Measurements from ENCODE around the gene LONRF3.
"Not testable (repeated sequence)": the region's sequence is repeated elsewhere in the genome, so short reads cannot be mapped to it uniquely, and the experiment has no call there.

Gene LONRF3

DNA sequence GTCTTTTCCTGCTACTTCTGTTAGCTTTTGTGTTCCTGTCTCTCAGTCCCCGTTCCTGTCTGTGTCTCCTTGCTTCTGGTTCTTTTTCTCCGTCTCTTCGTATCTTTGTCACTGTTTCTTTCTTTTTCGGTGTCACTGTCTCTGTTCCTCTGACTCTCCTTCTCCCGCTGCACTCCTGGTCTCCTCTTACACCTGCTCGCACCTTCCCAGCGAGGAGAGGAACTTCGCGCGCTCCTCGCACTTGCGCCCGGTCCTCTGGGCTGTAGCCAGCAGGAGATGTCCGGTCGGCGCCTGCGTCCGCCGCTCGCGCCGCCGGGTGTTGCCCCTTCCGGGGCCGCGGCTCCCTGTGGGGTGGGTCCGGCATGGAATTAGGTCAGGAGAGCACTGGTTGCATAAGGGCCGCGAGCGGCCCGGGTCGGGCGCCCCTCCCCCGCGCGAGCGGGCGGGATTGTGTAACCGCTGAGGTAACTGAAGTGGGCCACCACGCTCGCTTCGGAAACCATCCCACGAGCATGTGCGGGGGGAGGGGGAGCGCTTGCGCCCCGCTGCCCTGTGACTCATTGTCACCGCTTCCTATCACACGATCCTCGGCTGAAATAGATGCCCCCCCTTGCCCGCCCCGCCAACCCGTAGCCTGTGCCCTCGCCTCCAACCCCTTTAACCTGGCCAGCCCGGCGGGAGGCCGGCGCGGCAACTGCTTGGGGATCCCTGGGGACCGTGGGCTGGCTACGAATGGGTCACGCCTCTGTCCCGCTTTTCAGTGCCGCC lies 1.6 kb downstream of the LONRF3 start:
- H3K4me3 Mint-ChIP-seq = peak overlapping the region; percentile 88
- peak overlapping the region; percentile 81 for H3K27ac Mint-ChIP-seq

GRCh38 chrX:118976599-118977340 lies 2.4 kb downstream of the LONRF3 start:
- peak overlapping the region; percentile 51 for H3K4me3 Mint-ChIP-seq
- ATAC-seq = peak; percentile 29
- no peaks in the 10 kb centered on the region for H3K36me3 Mint-ChIP-seq
- H3K27me3 Mint-ChIP-seq = peaks cover 15% of the 10 kb centered on the region
- H3K9me3 Mint-ChIP-seq = no peaks in the 10 kb centered on the region
- no peak overlapping the region for H3K27ac Mint-ChIP-seq
- H3K4me1 Mint-ChIP-seq = peaks cover 19% of the 10 kb centered on the region

More for the DNA sequence above, 1.6 kb downstream of the LONRF3 start:
- peaks cover 15% of the 10 kb centered on the region for H3K27me3 Mint-ChIP-seq
- H3K4me1 Mint-ChIP-seq = peaks cover 19% of the 10 kb centered on the region
- ATAC-seq = peak; percentile 64
- no peaks in the 10 kb centered on the region for H3K9me3 Mint-ChIP-seq
- no peaks in the 10 kb centered on the region for H3K36me3 Mint-ChIP-seq

GRCh38 chrX:118977424-118977823 lies 3.0 kb downstream of the LONRF3 start:
- peaks cover 15% of the 10 kb centered on the region for H3K27me3 Mint-ChIP-seq
- no peaks in the 10 kb centered on the region for H3K36me3 Mint-ChIP-seq
- peaks cover 19% of the 10 kb centered on the region for H3K4me1 Mint-ChIP-seq
- H3K27ac Mint-ChIP-seq = no peak overlapping the region
- H3K9me3 Mint-ChIP-seq = no peaks in the 10 kb centered on the region
- ATAC-seq = no peak
- no peak overlapping the region for H3K4me3 Mint-ChIP-seq

- H3K4me1 Mint-ChIP-seq = peaks cover 19% of the 10 kb centered on the region
- no peaks in the 10 kb centered on the region for H3K36me3 Mint-ChIP-seq
- peaks cover 4% of the 10 kb centered on the region for H3K27me3 Mint-ChIP-seq
Measured at GRCh38 chrX:118978451-118978850, 4.0 kb downstream of the LONRF3 start.

GRCh38 chrX:118980761-118981160 lies 6.3 kb downstream of the LONRF3 start:
- Mint-ChIP-seq H3K4me1 (peaks cover 3% of the 10 kb centered on the region), H3K36me3 (no peaks in the 10 kb centered on the region), H3K27me3 (no peaks in the 10 kb centered on the region), H3K4me3 (no peak overlapping the region), H3K9me3 (no peaks in the 10 kb centered on the region), H3K27ac (no peak overlapping the region)
- ATAC-seq = no peak

More at GRCh38 chrX:118978451-118978850, 4.0 kb downstream of the LONRF3 start:
- no peaks in the 10 kb centered on the region for H3K9me3 Mint-ChIP-seq
- no peak for ATAC-seq
- H3K4me3 Mint-ChIP-seq = no peak overlapping the region
- H3K27ac Mint-ChIP-seq = peak overlapping the region; percentile 63

DNA sequence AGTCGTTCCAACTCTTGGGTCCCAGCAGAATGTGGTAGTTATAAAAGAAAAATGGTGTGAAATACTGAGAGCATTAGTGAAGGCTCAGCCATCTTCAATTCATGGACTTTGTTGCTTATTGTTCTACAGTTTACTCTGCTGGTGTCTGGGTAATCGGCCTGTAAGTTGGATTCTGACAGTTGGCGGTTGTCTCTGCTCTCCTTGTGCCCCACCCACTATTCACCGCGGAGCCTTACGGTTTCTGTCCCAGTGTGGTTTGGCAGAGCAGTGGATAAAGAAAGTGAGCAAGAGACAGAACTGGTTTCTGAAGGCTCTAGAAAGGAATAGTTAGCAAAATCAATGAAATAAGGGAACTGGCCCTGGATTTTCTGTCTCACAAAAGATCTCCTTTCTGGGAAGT lies 9.1 kb downstream of the LONRF3 start:
- no peak overlapping the region for H3K4me3 Mint-ChIP-seq
- no peaks in the 10 kb centered on the region for H3K9me3 Mint-ChIP-seq
- H3K27me3 Mint-ChIP-seq = no peaks in the 10 kb centered on the region
- ATAC-seq = no peak
- H3K27ac Mint-ChIP-seq = no peak overlapping the region
- no peaks in the 10 kb centered on the region for H3K36me3 Mint-ChIP-seq
- H3K4me1 Mint-ChIP-seq = no peaks in the 10 kb centered on the region

- Mint-ChIP-seq H3K27me3 (peaks cover 7% of the 10 kb centered on the region), H3K27ac (no peak overlapping the region), H3K36me3 (peaks cover 13% of the 10 kb centered on the region), H3K9me3 (no peaks in the 10 kb centered on the region), H3K4me3 (no peak overlapping the region), H3K4me1 (peaks cover 6% of the 10 kb centered on the region)
- ATAC-seq = no peak
Measured at GRCh38 chrX:118988911-118989310, 14.5 kb downstream of the LONRF3 start.

GRCh38 chrX:118989886-118990285 lies 15.5 kb downstream of the LONRF3 start:
- Mint-ChIP-seq H3K9me3 (no peaks in the 10 kb centered on the region), H3K4me1 (peaks cover 6% of the 10 kb centered on the region), H3K27ac (no peak overlapping the region), H3K36me3 (peaks cover 13% of the 10 kb centered on the region), H3K4me3 (no peak overlapping the region), H3K27me3 (peaks cover 7% of the 10 kb centered on the region)
- ATAC-seq = no peak

GRCh38 chrX:118990512-118991227 lies 16.3 kb downstream of the LONRF3 start:
- no peaks in the 10 kb centered on the region for H3K9me3 Mint-ChIP-seq
- no peak for ATAC-seq
- no peak overlapping the region for H3K4me3 Mint-ChIP-seq
- no peak overlapping the region for H3K27ac Mint-ChIP-seq
- peaks cover 13% of the 10 kb centered on the region for H3K36me3 Mint-ChIP-seq
- H3K4me1 Mint-ChIP-seq = peaks cover 6% of the 10 kb centered on the region
- H3K27me3 Mint-ChIP-seq = peaks cover 7% of the 10 kb centered on the region

GRCh38 chrX:118992441-118993121 lies 18.2 kb downstream of the LONRF3 start:
- not testable (repeated sequence) for H3K27ac Mint-ChIP-seq, H3K9me3 Mint-ChIP-seq, H3K4me3 Mint-ChIP-seq, H3K27me3 Mint-ChIP-seq, ATAC-seq, H3K4me1 Mint-ChIP-seq
- H3K36me3 Mint-ChIP-seq = peaks cover 13% of the 10 kb centered on the region

DNA sequence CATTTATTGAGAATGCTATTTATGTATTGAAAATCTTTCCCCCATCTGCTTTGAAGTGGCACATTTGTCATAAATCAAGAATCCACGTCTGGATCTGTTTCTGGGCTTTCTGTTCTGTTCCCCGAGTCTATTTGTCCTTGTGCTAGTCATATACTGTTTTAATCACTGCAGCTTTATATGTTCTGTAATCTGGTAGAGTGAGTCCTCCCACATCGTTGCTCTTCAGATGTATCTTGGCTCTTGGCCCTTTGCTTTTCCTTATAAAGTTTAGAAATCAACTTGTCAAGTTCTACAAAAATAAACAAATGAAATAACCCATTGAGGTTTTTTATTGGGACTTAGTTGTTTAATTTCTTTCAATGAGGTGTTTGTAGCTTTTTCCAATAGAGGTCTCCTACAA lies 29.0 kb downstream of the LONRF3 start:
- Mint-ChIP-seq H3K27ac (no peak overlapping the region), H3K9me3 (no peaks in the 10 kb centered on the region), H3K36me3 (no peaks in the 10 kb centered on the region), H3K4me1 (no peaks in the 10 kb centered on the region), H3K4me3 (no peak overlapping the region), H3K27me3 (no peaks in the 10 kb centered on the region)
- no peak for ATAC-seq

DNA sequence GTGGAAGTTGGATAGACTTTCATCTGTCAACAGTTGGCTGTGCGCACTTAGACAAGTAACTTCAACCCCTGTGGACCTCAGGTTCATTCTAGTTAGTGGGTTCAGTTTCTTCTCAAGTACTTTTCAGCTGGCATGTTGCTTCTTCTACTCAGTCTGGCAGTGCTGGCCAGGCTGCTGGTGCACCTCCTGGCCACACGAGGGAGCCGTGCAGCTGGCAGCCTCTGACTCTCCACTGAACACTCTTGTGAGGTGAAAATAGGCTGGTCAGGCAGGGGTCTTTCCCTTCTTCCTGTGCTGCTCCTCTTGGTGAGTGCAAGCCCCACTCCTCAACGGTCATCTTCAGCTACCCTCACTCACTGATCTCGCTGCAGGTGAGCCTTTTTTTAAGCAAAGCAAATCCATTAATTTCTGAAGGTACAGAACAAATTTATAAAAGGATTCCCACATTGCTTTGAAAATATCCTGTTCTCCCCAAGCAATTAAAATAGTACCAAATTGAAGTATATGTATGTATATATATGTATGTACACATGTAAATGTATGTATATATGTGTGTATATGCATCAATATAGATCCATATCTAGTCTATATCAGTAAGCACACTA lies 30.6 kb downstream of the LONRF3 start:
- Mint-ChIP-seq H3K4me1 (no peaks in the 10 kb centered on the region), H3K27me3 (no peaks in the 10 kb centered on the region), H3K27ac (no peak overlapping the region), H3K4me3 (no peak overlapping the region), H3K9me3 (no peaks in the 10 kb centered on the region), H3K36me3 (no peaks in the 10 kb centered on the region)
- no peak for ATAC-seq

- H3K27ac Mint-ChIP-seq = no peak overlapping the region
- no peak for ATAC-seq
- no peaks in the 10 kb centered on the region for H3K4me1 Mint-ChIP-seq
- no peaks in the 10 kb centered on the region for H3K36me3 Mint-ChIP-seq
- H3K9me3 Mint-ChIP-seq = no peaks in the 10 kb centered on the region
- no peak overlapping the region for H3K4me3 Mint-ChIP-seq
- no peaks in the 10 kb centered on the region for H3K27me3 Mint-ChIP-seq
Measured at GRCh38 chrX:119007189-119007770, 32.9 kb downstream of the LONRF3 start.

GRCh38 chrX:119008110-119008744 lies 33.8 kb downstream of the LONRF3 start:
- no peak for ATAC-seq
- no peaks in the 10 kb centered on the region for H3K4me1 Mint-ChIP-seq
- no peaks in the 10 kb centered on the region for H3K27me3 Mint-ChIP-seq
- H3K36me3 Mint-ChIP-seq = no peaks in the 10 kb centered on the region
- H3K9me3 Mint-ChIP-seq = no peaks in the 10 kb centered on the region
- no peak overlapping the region for H3K27ac Mint-ChIP-seq
- no peak overlapping the region for H3K4me3 Mint-ChIP-seq
